ENCODE measurements around the gene MYO5B.

Gene MYO5B

GRCh38 chr18:50143886-50144285 is 51.1 kb downstream of the MYO5B start:
- DNase-seq: peak; percentile 80

- DNase-seq: peak; percentile 53
Measured at GRCh38 chr18:50143294-50143693, 51.7 kb downstream of the MYO5B start.

DNA sequence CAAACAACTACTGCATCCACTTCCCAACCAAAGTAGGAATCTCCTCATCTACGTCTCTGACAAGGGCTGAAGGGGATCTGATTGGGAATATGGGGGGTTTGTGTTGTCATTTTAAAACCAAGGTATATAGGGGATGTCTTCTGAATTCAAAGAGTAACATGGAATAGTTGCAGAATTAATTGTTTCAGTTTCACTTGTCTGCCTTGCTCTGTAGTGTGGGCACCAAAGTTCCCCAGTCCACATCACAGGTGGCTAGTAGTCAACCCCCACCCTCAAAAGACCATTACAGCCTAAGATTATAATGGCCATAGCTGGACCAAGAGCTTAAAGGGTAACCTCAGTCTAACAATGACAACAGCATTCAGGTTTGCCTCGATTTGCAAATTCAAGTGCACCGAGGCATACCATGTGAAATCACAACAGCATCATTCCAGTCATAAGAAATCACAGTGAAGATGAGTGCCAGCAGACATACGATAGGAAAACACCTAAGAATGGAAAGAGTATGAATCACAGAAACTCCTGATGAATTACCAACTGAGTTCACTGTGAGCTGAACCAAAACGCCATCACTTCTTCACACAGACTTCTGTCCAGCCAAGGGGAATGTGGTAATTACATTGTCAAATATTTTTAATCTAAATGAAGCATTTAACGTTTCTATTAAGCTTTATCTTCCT is 52.4 kb downstream of the MYO5B start:
- no peak for DNase-seq

DNA sequence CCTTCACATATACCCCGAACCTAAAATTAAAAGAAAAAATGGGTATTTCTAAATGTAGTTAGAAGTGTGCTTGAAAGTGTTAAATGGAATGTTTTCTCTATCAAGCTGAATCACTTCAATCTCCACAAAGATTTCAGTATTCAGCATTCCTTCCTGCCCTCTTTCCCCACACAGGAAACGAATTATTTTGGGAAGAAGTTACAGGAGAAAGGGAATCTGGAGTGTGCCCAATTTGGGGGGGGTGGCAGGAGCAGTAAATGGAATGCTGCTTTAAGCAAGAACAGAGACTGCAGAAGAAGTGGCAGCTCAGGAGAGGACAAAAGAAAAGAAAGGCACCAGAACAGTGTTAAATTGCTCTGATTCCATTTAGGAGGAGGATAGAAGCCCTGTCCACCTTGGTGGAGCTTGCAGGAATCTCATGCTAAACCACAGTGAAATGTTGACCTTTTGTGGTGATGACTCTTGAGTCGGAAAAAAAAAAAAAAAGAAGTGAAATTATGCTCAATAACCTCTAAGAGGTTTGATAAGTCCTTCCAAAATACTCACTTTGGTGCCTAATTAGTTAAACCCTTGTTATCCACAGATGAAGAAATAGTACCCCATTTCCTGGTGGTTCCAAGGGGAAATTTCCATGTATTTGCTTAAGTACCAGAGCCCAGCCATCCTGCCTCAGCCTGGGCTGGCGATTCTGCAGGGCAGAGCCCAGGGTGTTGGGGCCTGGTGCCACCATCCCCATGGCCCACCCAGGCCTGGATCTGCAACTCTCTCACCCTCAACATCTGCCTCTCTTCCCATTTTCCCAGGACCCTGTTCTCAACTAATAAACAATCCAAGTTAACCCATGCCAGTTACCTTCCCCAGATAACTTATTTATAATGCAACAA is 56.5 kb downstream of the MYO5B start:
- DNase-seq: no peak

GRCh38 chr18:50135903-50136302 is 59.0 kb downstream of the MYO5B start:
- DNase-seq: no peak

- DNase-seq: no peak
Measured at GRCh38 chr18:50133526-50133925, 61.4 kb downstream of the MYO5B start.

GRCh38 chr18:50131591-50131990 is 63.4 kb downstream of the MYO5B start:
- DNase-seq: no peak

GRCh38 chr18:50128506-50129271 is 66.3 kb downstream of the MYO5B start:
- no peak for DNase-seq

- DNase-seq: no peak
Measured at GRCh38 chr18:50127516-50128210, 67.3 kb downstream of the MYO5B start.

DNA sequence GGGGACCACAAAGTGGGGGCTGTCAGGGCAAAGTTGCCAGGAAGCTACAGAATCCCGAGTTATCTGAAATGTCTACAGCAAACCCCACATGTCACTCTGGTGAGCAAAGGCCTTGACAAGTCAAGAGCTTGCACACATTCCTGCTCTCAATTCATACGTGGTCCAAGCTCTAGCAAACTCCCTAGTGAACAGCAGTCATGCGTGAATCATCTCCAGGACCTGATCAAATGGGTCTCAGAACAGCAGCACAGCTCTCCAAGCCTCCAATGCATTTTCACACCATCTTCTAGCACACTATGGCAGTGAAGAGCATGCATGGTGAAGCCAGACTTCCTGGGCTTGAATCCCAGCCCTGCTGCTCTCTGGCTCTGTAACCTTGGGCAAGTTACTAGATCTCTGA is 68.5 kb downstream of the MYO5B start:
- DNase-seq: no peak

DNA sequence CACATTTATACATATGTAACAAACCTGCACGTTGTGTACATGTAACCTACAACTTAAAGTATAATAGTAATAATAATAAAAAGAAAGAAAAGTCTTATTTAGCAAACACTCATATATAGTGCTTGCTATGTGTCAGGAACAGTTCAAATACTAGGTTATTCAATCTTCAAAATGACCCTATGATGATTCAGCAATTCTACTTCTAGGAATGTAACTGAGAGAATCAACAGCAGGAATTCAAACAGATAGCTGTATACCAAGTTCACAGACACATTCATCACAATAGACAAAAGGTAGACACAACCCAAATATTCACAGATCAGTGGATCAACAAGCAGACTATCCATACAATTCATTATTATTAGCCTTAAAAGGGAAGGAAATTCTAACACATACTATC is 69.5 kb downstream of the MYO5B start:
- no peak for DNase-seq

DNA sequence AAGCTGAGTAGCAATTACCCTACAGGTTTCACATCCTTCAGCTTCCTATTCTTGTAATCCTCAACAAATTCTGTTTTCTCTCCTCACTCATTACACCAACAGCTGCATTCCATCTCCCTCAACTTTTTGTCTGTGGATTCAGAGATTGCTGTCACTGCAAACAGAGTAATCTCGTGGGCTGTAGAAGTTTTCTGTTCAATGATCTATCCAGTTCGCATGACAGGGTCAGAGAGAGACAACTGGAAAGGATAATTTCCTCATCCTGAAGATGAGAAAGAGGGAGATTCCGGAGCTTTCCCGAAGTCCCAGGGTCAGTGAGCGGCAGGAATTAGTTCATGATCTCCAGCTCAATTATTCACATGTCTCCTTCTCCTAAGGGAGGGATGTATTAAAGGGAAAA is 75.7 kb downstream of the MYO5B start:
- no peak for DNase-seq

- DNase-seq: no peak
Measured at GRCh38 chr18:50117863-50118262, 77.1 kb downstream of the MYO5B start.

- DNase-seq: peak; percentile 63
Measured at GRCh38 chr18:50115095-50115494, 79.9 kb downstream of the MYO5B start.

DNA sequence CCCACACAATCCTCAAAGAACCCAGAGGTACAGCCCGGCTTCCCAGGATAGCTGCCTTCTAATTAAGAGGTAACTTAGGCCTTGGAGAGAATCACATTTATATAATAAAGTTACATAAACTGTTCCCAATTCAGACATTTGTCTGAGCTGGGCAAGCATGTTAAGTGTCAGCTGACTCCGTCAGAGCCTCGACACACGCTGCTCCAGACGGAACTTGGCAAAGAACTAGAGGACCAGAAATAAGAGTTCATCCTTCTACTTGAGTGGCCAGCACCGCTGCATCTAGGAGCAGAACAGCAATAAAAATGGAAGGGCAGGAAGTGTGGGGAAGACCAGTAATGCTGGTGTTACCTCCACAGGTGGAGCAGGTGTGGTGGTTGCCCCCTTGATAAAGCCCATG is 80.5 kb downstream of the MYO5B start:
- no peak for DNase-seq

DNA sequence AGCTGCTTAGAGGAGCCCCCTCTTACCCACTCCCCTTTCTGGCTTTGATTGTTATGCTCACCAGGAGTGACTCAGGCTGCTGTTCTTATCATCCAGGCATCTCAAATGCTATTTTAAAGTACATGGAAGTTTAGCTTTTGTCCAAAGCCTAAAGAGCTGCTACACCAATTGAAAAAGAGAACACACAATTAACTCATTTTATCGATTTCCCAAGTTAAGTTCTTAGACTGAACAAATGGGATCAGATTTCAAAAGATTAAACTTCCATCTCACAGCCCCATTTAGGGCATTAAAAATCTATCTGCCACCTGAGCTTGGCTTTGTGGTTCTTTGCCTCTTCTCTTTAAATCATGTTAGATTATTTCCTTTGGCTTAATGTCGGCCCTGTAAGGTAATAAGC is 81.2 kb downstream of the MYO5B start:
- DNase-seq: peak; percentile 71

GRCh38 chr18:50111398-50111797 is 83.5 kb downstream of the MYO5B start:
- no peak for DNase-seq

GRCh38 chr18:50107468-50107977 is 87.4 kb downstream of the MYO5B start:
- no peak for DNase-seq

DNA sequence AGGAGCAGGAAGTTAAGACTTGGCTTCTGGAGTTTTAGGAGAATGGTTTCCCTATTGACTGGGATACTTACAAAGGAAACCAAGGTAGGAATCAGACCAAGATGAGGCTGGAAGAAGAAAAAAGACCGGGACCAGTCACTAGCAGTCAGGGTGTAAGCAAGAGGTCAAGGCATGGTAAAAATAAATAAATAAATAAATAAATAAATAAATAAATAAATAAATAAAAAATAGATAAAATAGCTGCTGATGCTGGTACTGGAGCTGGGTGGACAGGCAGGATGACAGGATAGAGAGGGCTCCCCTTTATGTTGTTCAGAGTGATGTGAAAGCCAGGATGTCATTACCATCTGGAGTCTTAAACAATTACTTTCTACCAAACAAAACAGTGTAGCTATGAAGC is 89.9 kb downstream of the MYO5B start:
- DNase-seq: no peak

GRCh38 chr18:50104421-50104820 is 90.5 kb downstream of the MYO5B start:
- no peak for DNase-seq

DNA sequence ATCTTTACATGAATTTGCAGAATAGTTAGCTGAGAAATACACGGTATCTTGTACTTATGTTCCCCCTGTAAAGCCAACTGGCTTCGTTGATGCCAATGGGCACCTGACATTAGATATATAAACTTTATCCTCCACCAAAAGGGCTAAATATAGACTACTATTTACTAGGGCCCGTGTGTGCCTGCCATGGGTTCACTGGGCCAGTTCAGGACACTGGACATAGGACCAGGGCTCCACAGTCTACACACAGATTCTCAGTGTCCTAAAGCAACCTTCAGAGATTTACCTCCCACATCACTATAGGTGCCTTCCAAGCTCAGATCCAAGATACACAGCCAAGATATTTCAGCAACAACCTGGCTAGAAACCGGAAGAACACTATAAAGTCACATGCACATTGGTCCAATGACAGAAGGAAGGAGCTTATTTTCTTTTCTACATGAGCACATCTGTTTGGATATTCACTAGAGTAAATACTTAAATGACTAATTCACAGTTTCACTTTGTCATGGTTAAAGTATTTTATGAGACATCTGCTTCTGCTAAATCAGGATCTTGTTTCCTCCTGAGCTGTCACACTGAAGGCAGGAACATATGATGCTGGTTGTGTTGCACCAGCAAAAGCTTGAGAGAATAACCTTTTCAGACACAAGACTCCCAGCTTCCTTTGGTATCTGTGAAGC is 95.1 kb downstream of the MYO5B start:
- no peak for DNase-seq

- no peak for DNase-seq
Measured at GRCh38 chr18:50097702-50098101, 97.2 kb downstream of the MYO5B start.

Data from NCI-H82 (cell line).